NB4 (cell line): ENCODE data around the gene GDNF.

Experiments
- CTCF ChIP-seq: IDR thresholded peaks from one replicate; pipeline ENCODE4 v1.5.1; 2012; ENCODE audit warnings: low read depth, low read length
- POLR2A ChIP-seq: IDR thresholded peaks from 2 replicates; pipeline ENCODE4 v1.6.1; 2011; ENCODE audit warnings: mild to moderate bottlenecking; ENCODE audit not compliant: insufficient read length; ENCODE audit errors: extremely low read depth

- TF ChIP-seq POLR2A (no peak), CTCF (no peak)
These were observed 37.1 kb upstream of the GDNF start for GRCh38 chr5:37876943-37877342.
